CD4-positive, alpha-beta T cell (primary cell): Measurements from ENCODE around the gene ADPGK. TPM values are rescaled to one million over a fixed set of nuclear protein-coding genes. Genes with fewer than 3 reads are reported as not detected.
"Not testable (repeated sequence)": the region's sequence is repeated elsewhere in the genome, so short reads cannot be mapped to it uniquely, and the experiment has no call there.

Source experiments
- ATAC-seq: fragments of 200-7000 bp; cut with Tn5 transposase; one replicate; pipeline ENCODE4 v1.10.0; 2022; ENCODE audit warnings: mild to moderate bottlenecking; ENCODE audit not compliant: poor library complexity
- CTCF ChIA-PET: fragments of 350-600 bp; sonication (Branson Sonifier 250); formaldehyde crosslinking; loops from one replicate; lab custom pipeline; 2021; ENCODE audit warnings: antibody characterized with exemption, inconsistent platforms; lab: Charles Lee
- POLR2A ChIA-PET: fragments of 350-600 bp; sonication (Branson Sonifier 250); formaldehyde crosslinking; loops from one replicate; lab custom pipeline; 2021; ENCODE audit warnings: antibody characterized with exemption, inconsistent platforms; lab: Charles Lee
- DNase-seq, 14 experiments: peaks; one replicate each; pipeline ENCODE4 v3.0.0-alpha.2; 2013 to 2020; ENCODE audit warnings: mixed read lengths in 2 of 14
- H3K27ac ChIP-seq, 2 donors: one replicate each; pipeline versions ENCODE4 v1.5.1 to v1.7.0; 2013; ENCODE audit warnings: low read length in 2 of 2, low read depth in 1 of 2, mild to moderate bottlenecking in 1 of 2
- H3K27me3 ChIP-seq, 2 experiments: 1 replicate in 1 of 2; 2 replicates in 1 of 2; pipeline versions ENCODE4 v1.6.1 to v1.7.0; 2013; ENCODE audit warnings: low read length in 2 of 2, control low read depth in 1 of 2, mild to moderate bottlenecking in 1 of 2, moderate library complexity in 1 of 2; ENCODE audit not compliant: insufficient read depth in 2 of 2, control insufficient read depth in 1 of 2
- H3K36me3 ChIP-seq: one replicate; pipeline ENCODE4 v1.6.1; 2013; ENCODE audit warnings: low read length, control low read depth; ENCODE audit not compliant: insufficient read depth
- H3K4me1 ChIP-seq: one replicate; pipeline ENCODE4 v1.6.1; 2013; ENCODE audit warnings: low read length, control low read depth; ENCODE audit not compliant: insufficient read depth
- H3K4me3 ChIP-seq: one replicate; pipeline ENCODE4 v1.5.1; 2013; ENCODE audit warnings: mild to moderate bottlenecking, low read length, moderate library complexity
- H3K9me3 ChIP-seq, 2 experiments: 1 replicate in 1 of 2; 2 replicates in 1 of 2; pipeline versions ENCODE4 v1.6.1 to v1.7.0; 2013; ENCODE audit warnings: low read length in 2 of 2, mild to moderate bottlenecking in 2 of 2, control low read depth in 1 of 2, moderate library complexity in 1 of 2; ENCODE audit not compliant: control insufficient read depth in 1 of 2, insufficient read depth in 1 of 2
- H3K27ac Mint-ChIP-seq: one replicate; pipeline ENCODE4 v1.8.0; 2020; ENCODE audit warnings: mixed read lengths
- H3K27me3 Mint-ChIP-seq: one replicate; pipeline ENCODE4 v1.8.0; 2021; ENCODE audit warnings: mixed read lengths
- H3K36me3 Mint-ChIP-seq: one replicate; pipeline ENCODE4 v1.8.0; 2021; ENCODE audit warnings: low read depth, mixed read lengths
- H3K4me1 Mint-ChIP-seq: one replicate; pipeline ENCODE4 v1.8.0; 2021; ENCODE audit warnings: low read depth, mixed read lengths
- H3K4me3 Mint-ChIP-seq: one replicate; pipeline ENCODE4 v1.8.0; 2020; ENCODE audit warnings: mild to moderate bottlenecking, mixed read lengths
- H3K9me3 Mint-ChIP-seq: one replicate; pipeline ENCODE4 v1.8.0; 2020; ENCODE audit warnings: mixed read lengths
- intact Hi-C, 2 experiments: fragments of 100-400 bp; cut with DNase I in 1 of 2; cut with micrococcal nuclease in 1 of 2; formaldehyde crosslinking; loops; one replicate each; pipeline versions ENCODE4 v1.15.1 to v1.9.0; 2023 to 2025; cut with DNase I, micrococcal nuclease
- total RNA-seq, 174 experiments: library from RNA in 2 of 174; stranded (reverse) in 2 of 174; gene quantifications; one replicate each; pipeline ENCODE4 v1.2.3 and lab custom pipeline; 2021 to 2026
- TF ChIP-seq, protein P1 (sequence below): fragments of 200-600 bp; IDR thresholded peaks from one replicate; pipeline ENCODE4 v1.8.0; 2022; ENCODE audit warnings: antibody characterized with exemption, mild to moderate bottlenecking

Gene ADPGK
- total RNA-seq, 2 experiments from 2014 or later: 88.8 to 92.5 TPM

GRCh38 chr15:72732086-72732485 lies 51.5 kb downstream of the ADPGK start:
- Mint-ChIP-seq H3K4me3 (no peak overlapping the region), H3K27ac (no peak overlapping the region), H3K36me3 (peaks cover 77% of the 10 kb centered on the region), H3K27me3 (no peaks in the 10 kb centered on the region), H3K9me3 (no peaks in the 10 kb centered on the region), H3K4me1 (peaks cover 11% of the 10 kb centered on the region)
- Histone ChIP-seq H3K27me3 (no peaks in the 10 kb centered on the region), H3K9me3 (no peaks in the 10 kb centered on the region), H3K36me3 (peaks cover 34% of the 10 kb centered on the region), H3K4me3 (no peak overlapping the region), H3K27ac (no peak overlapping the region), H3K4me1 (no peaks in the 10 kb centered on the region)
- no peak for DNase-seq
- intact Hi-C loops: loop anchor here in 1 of 2 experiments (5.0 kb wide), 1 partner anchor 230 kb away; no protein-coding TSS in a partner anchor
- ChIA-PET CTCF (interaction anchor here (1.8 kb wide), 1 partner anchor 10 kb away, joined by 9 read pairs; no protein-coding TSS in a partner anchor), POLR2A (no interaction called here)
- ATAC-seq: no peak
- TF ChIP-seq, protein P1, sequence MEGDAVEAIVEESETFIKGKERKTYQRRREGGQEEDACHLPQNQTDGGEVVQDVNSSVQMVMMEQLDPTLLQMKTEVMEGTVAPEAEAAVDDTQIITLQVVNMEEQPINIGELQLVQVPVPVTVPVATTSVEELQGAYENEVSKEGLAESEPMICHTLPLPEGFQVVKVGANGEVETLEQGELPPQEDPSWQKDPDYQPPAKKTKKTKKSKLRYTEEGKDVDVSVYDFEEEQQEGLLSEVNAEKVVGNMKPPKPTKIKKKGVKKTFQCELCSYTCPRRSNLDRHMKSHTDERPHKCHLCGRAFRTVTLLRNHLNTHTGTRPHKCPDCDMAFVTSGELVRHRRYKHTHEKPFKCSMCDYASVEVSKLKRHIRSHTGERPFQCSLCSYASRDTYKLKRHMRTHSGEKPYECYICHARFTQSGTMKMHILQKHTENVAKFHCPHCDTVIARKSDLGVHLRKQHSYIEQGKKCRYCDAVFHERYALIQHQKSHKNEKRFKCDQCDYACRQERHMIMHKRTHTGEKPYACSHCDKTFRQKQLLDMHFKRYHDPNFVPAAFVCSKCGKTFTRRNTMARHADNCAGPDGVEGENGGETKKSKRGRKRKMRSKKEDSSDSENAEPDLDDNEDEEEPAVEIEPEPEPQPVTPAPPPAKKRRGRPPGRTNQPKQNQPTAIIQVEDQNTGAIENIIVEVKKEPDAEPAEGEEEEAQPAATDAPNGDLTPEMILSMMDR: no peak

DNA sequence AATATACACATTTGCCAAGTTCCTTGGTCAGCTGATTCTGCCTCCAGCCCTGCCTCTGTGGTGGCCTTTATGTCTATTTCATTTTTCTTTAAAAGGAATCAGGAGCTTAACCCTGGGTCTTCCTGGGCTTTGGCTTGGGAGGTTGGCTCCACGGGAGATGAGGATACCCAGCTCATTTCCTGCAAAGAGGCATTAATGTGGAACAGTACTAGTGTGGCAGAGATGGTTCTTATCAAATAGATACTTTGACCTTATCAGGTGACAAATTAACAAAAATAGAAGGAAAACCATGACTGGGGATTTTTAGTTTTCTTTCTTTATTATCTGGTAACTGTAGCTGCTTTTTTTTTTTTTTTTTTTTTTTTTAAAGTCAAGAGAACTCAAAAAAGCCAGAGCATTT lies 54.7 kb downstream of the ADPGK start:
- no peaks in the 10 kb centered on the region for H3K9me3 Mint-ChIP-seq
- H3K27me3 Mint-ChIP-seq: no peaks in the 10 kb centered on the region
- peaks cover 5% of the 10 kb centered on the region for H3K4me1 Mint-ChIP-seq
- intact Hi-C loops: no loop called here
- Histone ChIP-seq H3K4me1 (no peaks in the 10 kb centered on the region), H3K27me3 (no peaks in the 10 kb centered on the region), H3K36me3 (peaks cover 14% of the 10 kb centered on the region), H3K9me3 (no peaks in the 10 kb centered on the region), H3K4me3 (no peak overlapping the region), H3K27ac (no peak overlapping the region)
- H3K4me3 Mint-ChIP-seq: no peak overlapping the region
- ATAC-seq (no peak), DNase-seq (no peak)
- CTCF ChIA-PET: interaction anchor here (0.9 kb wide), 1 partner anchor 186 kb away, joined by 3 read pairs; no protein-coding TSS in a partner anchor
- H3K36me3 Mint-ChIP-seq: peaks cover 58% of the 10 kb centered on the region
- POLR2A ChIA-PET: no interaction called here
- TF ChIP-seq, protein P1: no peak
- no peak overlapping the region for H3K27ac Mint-ChIP-seq

DNA sequence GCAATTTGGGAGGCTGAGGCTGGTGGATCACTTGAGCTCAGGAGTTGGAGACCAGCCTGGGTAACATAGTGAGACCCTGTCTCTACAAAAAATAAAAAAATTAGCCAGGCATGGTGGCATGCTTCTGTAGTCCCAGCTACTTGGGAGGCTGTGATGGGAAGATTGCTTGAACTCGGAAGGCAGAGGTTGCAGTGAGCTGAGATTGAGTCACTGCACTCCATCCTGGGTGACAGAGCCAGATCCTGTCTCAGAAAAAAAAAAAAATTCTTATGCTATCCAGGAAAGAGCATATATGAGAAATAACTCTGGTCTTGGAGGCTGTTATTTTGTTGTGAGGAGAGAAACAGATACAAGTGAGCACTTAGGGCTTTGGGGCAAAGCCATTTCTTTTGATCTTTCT lies 55.3 kb downstream of the ADPGK start:
- H3K4me1 Mint-ChIP-seq, ATAC-seq, H3K27me3 ChIP-seq, H3K27me3 Mint-ChIP-seq, DNase-seq, H3K9me3 Mint-ChIP-seq, intact Hi-C loops, H3K4me1 ChIP-seq, H3K4me3 ChIP-seq, H3K4me3 Mint-ChIP-seq, H3K27ac Mint-ChIP-seq, H3K9me3 ChIP-seq, POLR2A ChIA-PET, H3K27ac ChIP-seq: not testable (repeated sequence)
- peaks cover 14% of the 10 kb centered on the region for H3K36me3 ChIP-seq
- H3K36me3 Mint-ChIP-seq: peaks cover 59% of the 10 kb centered on the region
- CTCF ChIA-PET: interaction anchor here (0.9 kb wide), 1 partner anchor 186 kb away, joined by 3 read pairs; no protein-coding TSS in a partner anchor

DNA sequence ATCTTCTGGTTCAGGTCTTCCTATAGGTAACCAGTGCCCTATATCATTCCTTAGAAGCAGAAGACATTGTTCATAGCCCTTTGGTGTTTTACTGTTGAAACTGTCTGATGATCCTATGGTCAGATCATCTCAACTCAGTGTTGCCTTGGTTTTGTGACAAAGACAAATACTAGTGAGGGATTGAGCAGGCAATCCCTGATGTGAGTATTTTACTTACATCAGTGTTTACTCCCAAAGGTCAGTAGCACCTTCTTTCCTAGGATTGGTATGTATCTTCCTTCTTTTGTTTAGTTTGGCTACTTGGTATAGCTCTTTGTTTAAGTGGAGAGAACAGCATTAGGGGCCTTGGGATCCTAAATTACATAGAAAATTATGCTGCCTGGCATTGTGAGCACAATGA lies 56.4 kb downstream of the ADPGK start:
- no peak overlapping the region for H3K27ac Mint-ChIP-seq
- no peak for DNase-seq
- no peaks in the 10 kb centered on the region for H3K9me3 Mint-ChIP-seq
- H3K9me3 ChIP-seq: no peaks in the 10 kb centered on the region
- ChIA-PET CTCF (no interaction called here), POLR2A (interaction anchor here (0.9 kb wide), 1 partner anchor 13 kb away, joined by 3 read pairs; no protein-coding TSS in a partner anchor)
- H3K4me3 Mint-ChIP-seq: no peak overlapping the region
- no peaks in the 10 kb centered on the region for H3K4me1 ChIP-seq
- ATAC-seq: no peak
- H3K27ac ChIP-seq: no peak overlapping the region
- H3K4me1 Mint-ChIP-seq: no peaks in the 10 kb centered on the region
- peaks cover 54% of the 10 kb centered on the region for H3K36me3 Mint-ChIP-seq
- TF ChIP-seq, protein P1: no peak
- no peaks in the 10 kb centered on the region for H3K27me3 ChIP-seq
- no peak overlapping the region for H3K4me3 ChIP-seq
- H3K36me3 ChIP-seq: peaks cover 14% of the 10 kb centered on the region
- no peaks in the 10 kb centered on the region for H3K27me3 Mint-ChIP-seq
- intact Hi-C loops: no loop called here

DNA sequence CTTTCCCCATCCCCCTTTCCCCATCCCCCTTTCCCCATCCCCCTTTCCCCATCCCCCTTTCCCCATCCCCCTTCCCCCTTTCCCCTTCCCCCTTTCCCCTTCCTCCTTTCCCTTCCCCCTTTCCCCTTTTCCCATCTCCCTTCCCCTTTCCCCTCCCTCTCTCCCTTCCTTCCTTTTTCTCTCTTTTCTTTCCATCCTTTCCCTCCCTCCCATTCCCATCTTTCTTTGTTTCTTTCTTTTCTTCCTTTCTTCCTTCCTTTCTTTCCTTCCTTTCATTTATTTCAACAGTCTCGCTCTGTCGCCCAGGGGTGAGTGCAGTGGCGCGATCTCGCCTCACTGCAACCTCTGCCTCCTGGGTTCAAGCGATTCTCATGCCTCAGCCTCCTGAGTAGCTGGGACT lies 57.7 kb downstream of the ADPGK start:
- DNase-seq, H3K27me3 Mint-ChIP-seq, H3K4me3 Mint-ChIP-seq, POLR2A ChIA-PET, H3K4me1 ChIP-seq, H3K9me3 ChIP-seq, H3K9me3 Mint-ChIP-seq, ATAC-seq, H3K4me1 Mint-ChIP-seq, intact Hi-C loops, H3K27me3 ChIP-seq, H3K4me3 ChIP-seq, CTCF ChIA-PET, H3K36me3 ChIP-seq, H3K27ac ChIP-seq, H3K27ac Mint-ChIP-seq: not testable (repeated sequence)
- peaks cover 46% of the 10 kb centered on the region for H3K36me3 Mint-ChIP-seq
